GM12875 (cell line): ENCODE measurements around the gene RRAD.

Experiments used
- H3K4me3 ChIP-seq: one replicate; pipeline ENCODE4 v1.5.1; 2011; ENCODE audit warnings: low read depth, low read length, control low read depth
- TF ChIP-seq, protein P1 (sequence below): IDR thresholded peaks from 2 replicates; pipeline ENCODE4 v1.5.1; 2011; ENCODE audit warnings: low read depth, mild to moderate bottlenecking, control low read depth, inconsistent platforms, low read length, moderate library complexity, borderline replicate concordance; ENCODE audit not compliant: insufficient read depth

The RRAD gene

GRCh38 chr16:66918803-66919568 is 6.3 kb downstream of the RRAD start, which contains the start of gene CDH16:
CDH16 (minus strand) TSS chr16:66918885; CDS start chr16:66918065, 820 bp downstream.
- H3K4me3 ChIP-seq = no peak within 1 kb of the TSS
- TF ChIP-seq, protein P1, sequence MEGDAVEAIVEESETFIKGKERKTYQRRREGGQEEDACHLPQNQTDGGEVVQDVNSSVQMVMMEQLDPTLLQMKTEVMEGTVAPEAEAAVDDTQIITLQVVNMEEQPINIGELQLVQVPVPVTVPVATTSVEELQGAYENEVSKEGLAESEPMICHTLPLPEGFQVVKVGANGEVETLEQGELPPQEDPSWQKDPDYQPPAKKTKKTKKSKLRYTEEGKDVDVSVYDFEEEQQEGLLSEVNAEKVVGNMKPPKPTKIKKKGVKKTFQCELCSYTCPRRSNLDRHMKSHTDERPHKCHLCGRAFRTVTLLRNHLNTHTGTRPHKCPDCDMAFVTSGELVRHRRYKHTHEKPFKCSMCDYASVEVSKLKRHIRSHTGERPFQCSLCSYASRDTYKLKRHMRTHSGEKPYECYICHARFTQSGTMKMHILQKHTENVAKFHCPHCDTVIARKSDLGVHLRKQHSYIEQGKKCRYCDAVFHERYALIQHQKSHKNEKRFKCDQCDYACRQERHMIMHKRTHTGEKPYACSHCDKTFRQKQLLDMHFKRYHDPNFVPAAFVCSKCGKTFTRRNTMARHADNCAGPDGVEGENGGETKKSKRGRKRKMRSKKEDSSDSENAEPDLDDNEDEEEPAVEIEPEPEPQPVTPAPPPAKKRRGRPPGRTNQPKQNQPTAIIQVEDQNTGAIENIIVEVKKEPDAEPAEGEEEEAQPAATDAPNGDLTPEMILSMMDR = no peak

DNA sequence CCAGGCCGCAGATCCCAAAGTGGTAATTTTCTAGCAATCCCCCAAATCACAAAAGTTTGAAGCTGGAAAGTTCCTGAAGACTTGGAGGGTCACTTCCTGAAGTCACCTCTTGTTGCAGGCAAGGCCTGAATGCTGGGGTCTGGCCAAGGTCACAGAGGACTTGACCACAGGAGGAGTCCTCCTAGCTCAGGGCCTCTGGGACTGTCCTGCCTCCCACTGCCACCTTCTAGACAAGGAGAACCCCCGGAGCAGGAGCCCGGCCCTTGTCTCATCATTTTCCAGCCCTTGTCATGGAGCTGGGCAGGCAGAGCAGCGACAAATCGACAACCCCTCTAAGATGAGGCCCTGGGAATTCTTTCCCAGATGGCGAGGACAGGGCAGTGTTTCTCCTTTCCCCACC is 7.0 kb downstream of the RRAD start:
- no peak overlapping the region for H3K4me3 ChIP-seq
- TF ChIP-seq, protein P1 = no peak

- H3K4me3 ChIP-seq = no peak overlapping the region
- TF ChIP-seq, protein P1 = no peak
Measured at GRCh38 chr16:66917741-66918140, 7.6 kb downstream of the RRAD start.

DNA sequence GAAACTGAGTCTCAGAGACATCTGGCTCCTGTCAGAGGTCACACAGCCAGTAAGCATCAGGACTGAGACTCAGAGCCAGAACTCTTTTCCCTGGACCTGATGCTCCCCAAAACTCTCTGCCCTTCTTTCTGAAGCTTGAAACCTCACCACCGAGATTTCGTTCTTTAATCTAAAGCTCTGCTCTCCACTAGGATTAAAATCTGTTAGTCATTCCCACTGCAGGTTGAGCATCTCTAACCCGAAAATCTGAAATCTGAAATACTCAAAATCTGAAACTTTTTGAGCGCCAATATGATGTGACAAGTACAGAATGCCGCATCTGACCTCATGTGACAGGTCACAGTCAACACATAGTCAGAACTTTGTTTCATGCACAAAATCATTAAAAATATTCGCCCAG is 8.8 kb downstream of the RRAD start:
- H3K4me3 ChIP-seq = no peak overlapping the region
- TF ChIP-seq, protein P1 = no peak

GRCh38 chr16:66915041-66915440 is 10.3 kb downstream of the RRAD start:
- H3K4me3 ChIP-seq = no peak overlapping the region
- TF ChIP-seq, protein P1 = no peak

DNA sequence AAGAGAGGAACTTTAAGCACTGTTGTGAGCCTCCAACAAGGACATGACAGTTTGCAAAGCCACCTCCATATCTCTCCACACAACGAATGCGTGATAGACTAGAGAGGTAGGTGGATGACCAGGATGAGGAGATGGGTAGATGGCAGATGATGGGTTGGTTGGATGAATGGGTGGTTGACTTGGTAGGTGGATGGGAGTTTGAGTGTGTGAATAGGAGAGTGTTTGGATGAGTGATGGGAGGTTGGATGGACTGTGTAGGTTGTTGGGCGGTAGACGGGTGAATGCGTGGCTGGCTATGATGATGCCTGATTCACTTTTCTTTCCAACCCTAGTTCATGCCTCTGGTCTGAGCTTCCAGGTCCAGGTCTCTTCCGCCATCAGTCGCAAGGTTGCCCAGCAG is 10.8 kb downstream of the RRAD start:
- TF ChIP-seq, protein P1 = no peak
- H3K4me3 ChIP-seq = no peak overlapping the region

DNA sequence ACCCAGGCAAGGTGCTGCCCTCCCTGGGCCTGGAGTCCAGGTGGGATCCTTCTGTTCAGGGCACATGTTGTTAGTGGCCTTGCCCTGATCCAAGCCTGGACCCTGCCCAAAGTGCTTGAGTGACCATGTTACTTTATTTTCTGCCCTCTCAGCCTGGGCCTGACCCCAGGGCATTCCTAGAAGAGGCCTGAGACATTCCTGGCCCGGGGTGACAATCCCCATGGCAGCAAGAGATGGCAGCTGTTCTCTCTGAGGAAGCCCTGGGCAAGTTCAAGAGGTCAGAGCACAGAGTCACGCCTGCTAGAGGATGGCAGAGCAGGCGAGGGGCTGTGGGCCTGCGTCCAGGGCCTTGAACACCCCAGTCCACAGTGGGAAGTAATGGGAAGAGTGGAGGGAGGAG is 11.6 kb downstream of the RRAD start:
- no peak overlapping the region for H3K4me3 ChIP-seq
- TF ChIP-seq, protein P1 = no peak
